ENCODE measurements around the gene HIPK3. TPM values are rescaled to one million over a fixed set of nuclear protein-coding genes. Genes with fewer than 3 reads are reported as not detected.

The HIPK3 gene
- total and polyA plus RNA-seq, 9 of the 15 experiments (the other 6 are each of a cell fraction or from before 2014, with no cell fraction given): 2.3 to 19.6 (median 7.5) TPM

GRCh38 chr11:33320814-33321330, 63.7 kb downstream of the HIPK3 start (continued):
- no peak for TF ChIP-seq RBBP5 (IDR thresholded peaks at IDR 0.05; ENCODE audit: borderline replicate concordance, insufficient read depth, low read length, poor library complexity, severe bottlenecking)
- TF ChIP-seq POLR3G (IDR thresholded peaks at IDR 0.05; ENCODE audit: extremely low read depth, insufficient read length, insufficient replicate concordance): no peak
- no peak for TF ChIP-seq ZNF395 (CRISPR knock-in tag; IDR thresholded peaks at IDR 0.05)
- TF ChIP-seq XRCC3 (IDR thresholded peaks at IDR 0.05): no peak
- TF ChIP-seq SLC30A9 (CRISPR knock-in tag; IDR thresholded peaks at IDR 0.05): no peak
- no peak for TF ChIP-seq ZNF347 (CRISPR knock-in tag; IDR thresholded peaks at IDR 0.05; ENCODE audit: low read depth)
- TF ChIP-seq TAF9B (IDR thresholded peaks at IDR 0.05; ENCODE audit: partially characterized antibody): no peak
- 0 out of 2 replicates have a peak, but pooled peaks have one; percentile 36 for TF ChIP-seq DIDO1 (tag; IDR thresholded peaks at IDR 0.05; ENCODE audit: low read depth)
- TF ChIP-seq ZC3H8 (IDR thresholded peaks at IDR 0.05): no peak
- no peak for TF ChIP-seq EZH2 (IDR thresholded peaks at IDR 0.05; ENCODE audit: borderline replicate concordance, low read depth, low read length)
- TF ChIP-seq ADNP (tag; IDR thresholded peaks at IDR 0.05): no peak
- no peak for TF ChIP-seq SETDB1 (IDR thresholded peaks at IDR 0.05; ENCODE audit: low read length)
- TF ChIP-seq LCOR (CRISPR knock-in tag; IDR thresholded peaks at IDR 0.05): no peak
- peak; percentile 58; the same call in 1 of the 2 replicates for TF ChIP-seq SMARCC2 (IDR thresholded peaks at IDR 0.05; ENCODE audit: low read depth)
- TF ChIP-seq HNRNPL (IDR thresholded peaks at IDR 0.05; ENCODE audit: low read depth, low read length): no peak
- TF ChIP-seq RCOR1 (IDR thresholded peaks at IDR 0.05; ENCODE audit: borderline replicate concordance in 1 of 2, low read depth in 2 of 2, low read length in 2 of 2): peak in 1 of 2 experiments; percentile 93; a peak in 2 of 4 replicates
- no peak for TF ChIP-seq ZBTB7A (IDR thresholded peaks at IDR 0.05; ENCODE audit: borderline replicate concordance, control insufficient read depth, low read depth, low read length)
- no peak for TF ChIP-seq CREB1 (IDR thresholded peaks at IDR 0.05)
- no peak for TF ChIP-seq CREB1 (CRISPR knock-in tag; IDR thresholded peaks at IDR 0.05)
- no peak for TF ChIP-seq CHD2 (IDR thresholded peaks at IDR 0.05; ENCODE audit: low read depth, low read length)
- no peak for TF ChIP-seq E2F6 (IDR thresholded peaks at IDR 0.05; ENCODE audit: borderline replicate concordance in 1 of 2, extremely low read depth in 1 of 2, insufficient read depth in 1 of 2, insufficient read length in 1 of 2, low read depth in 1 of 2, low read length in 1 of 2, poor library complexity in 1 of 2, severe bottlenecking in 1 of 2)
- TF ChIP-seq RBM22 (IDR thresholded peaks at IDR 0.05; ENCODE audit: low read depth, low read length, poor library complexity, severe bottlenecking): no peak
- peak; percentile 76; the same call in 1 of the 2 replicates for TF ChIP-seq ESRRA (IDR thresholded peaks at IDR 0.05; ENCODE audit: borderline replicate concordance, low read depth)
- no peak for TF ChIP-seq USF2 (CRISPR knock-in tag; IDR thresholded peaks at IDR 0.05)
- TF ChIP-seq MTA2 (IDR thresholded peaks at IDR 0.05; ENCODE audit: low read depth): peak; percentile 72
